ENCODE data around the gene UGT1A6.

The UGT1A6 gene

GRCh38 chr2:233822101-233822771 lies 129.5 kb downstream of the UGT1A6 start:
- no peak for FAIRE-seq
